IPS DF 6.9 (cell line): ENCODE measurements around the gene MVB12B.

Experiments
- DNase-seq: peaks from one replicate; pipeline ENCODE4 v3.0.0-alpha.2; 2013; ENCODE audit warnings: low read depth, low spot score
- H3K27ac ChIP-seq: one replicate; pipeline ENCODE4 v1.5.1; 2013; ENCODE audit warnings: low read length, control low read depth
- H3K27me3 ChIP-seq: 2 replicates; pipeline ENCODE4 v1.6.1; 2013; ENCODE audit warnings: mild to moderate bottlenecking, low read length; ENCODE audit not compliant: control insufficient read depth, insufficient read depth
- H3K36me3 ChIP-seq: 2 replicates; pipeline ENCODE4 v1.6.1; 2013; ENCODE audit warnings: low read length; ENCODE audit not compliant: control insufficient read depth, insufficient read depth
- H3K4me1 ChIP-seq: 2 replicates; pipeline ENCODE4 v1.6.1; 2013; ENCODE audit warnings: low read length; ENCODE audit not compliant: control insufficient read depth, insufficient read depth
- H3K4me3 ChIP-seq: 2 replicates; pipeline ENCODE4 v1.5.1; 2013; ENCODE audit warnings: mild to moderate bottlenecking, low read length
- H3K9me3 ChIP-seq: 2 replicates; pipeline ENCODE4 v1.6.1; 2013; ENCODE audit warnings: low read length, inconsistent platforms; ENCODE audit not compliant: control insufficient read depth, insufficient read depth
- WGBS: extraction: QIAGEN DNeasy Blood & Tissue Kit; methylation state at CpG from one replicate; pipeline ENCODE4 v1.1.7; 2013; ENCODE audit warnings: mixed read lengths, missing lambda C conversion rate; ENCODE audit not compliant: insufficient read length, insufficient coverage; 5-methylcytosine and 5-hydroxymethylcytosine counted together

MVB12B gene

DNA sequence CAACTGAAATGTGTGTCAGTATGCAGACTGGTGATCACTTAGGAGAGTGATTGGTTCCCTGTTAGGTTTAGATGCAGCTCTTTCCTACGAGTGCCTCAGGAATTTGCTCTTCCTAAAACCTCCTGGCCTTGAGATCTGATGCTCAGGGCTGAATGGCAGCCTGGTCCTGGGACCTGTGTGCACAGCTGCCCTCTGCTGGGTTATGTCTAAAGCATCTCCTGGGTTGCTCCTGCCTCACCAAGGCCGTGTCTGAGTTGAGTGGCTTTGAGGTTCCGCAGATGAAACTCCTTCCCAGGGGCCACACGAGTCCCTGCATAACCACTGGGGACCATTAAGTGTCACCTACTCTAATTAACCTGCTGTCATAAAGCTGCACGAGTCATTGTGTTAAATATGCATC is 59.5 kb downstream of the MVB12B start:
- H3K4me1 ChIP-seq: no peaks in the 10 kb centered on the region
- no peak for DNase-seq
- WGBS: no CpG with 5 or more reads among the region's 5 CpGs
- H3K9me3 ChIP-seq: no peaks in the 10 kb centered on the region
- no peak overlapping the region for H3K27ac ChIP-seq
- no peaks in the 10 kb centered on the region for H3K27me3 ChIP-seq
- no peak overlapping the region for H3K4me3 ChIP-seq
- no peaks in the 10 kb centered on the region for H3K36me3 ChIP-seq

DNA sequence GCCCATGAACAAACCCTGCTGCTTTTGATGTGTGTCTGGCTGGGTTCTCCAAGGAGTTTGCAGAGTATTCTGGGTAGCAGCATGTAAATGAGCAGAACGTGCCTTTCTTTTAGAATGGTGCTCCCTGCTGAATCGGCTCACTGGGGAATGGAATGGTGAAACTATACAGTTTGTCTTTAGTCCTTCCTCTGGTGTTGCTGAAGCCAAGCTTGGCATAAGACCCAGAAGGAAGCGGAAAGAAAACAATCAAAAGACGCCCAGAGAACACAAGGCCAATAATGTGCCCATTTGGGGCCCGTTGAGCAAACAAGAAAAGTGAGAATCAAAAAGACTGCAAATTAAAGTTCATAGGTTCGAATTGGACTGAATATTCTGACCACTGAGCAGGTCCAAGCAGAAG is 60.1 kb downstream of the MVB12B start:
- no peak overlapping the region for H3K4me3 ChIP-seq
- H3K36me3 ChIP-seq: no peaks in the 10 kb centered on the region
- H3K4me1 ChIP-seq: no peaks in the 10 kb centered on the region
- H3K9me3 ChIP-seq: no peaks in the 10 kb centered on the region
- no peak overlapping the region for H3K27ac ChIP-seq
- WGBS: no CpG with 5 or more reads among the region's 6 CpGs
- DNase-seq: no peak
- no peaks in the 10 kb centered on the region for H3K27me3 ChIP-seq

DNA sequence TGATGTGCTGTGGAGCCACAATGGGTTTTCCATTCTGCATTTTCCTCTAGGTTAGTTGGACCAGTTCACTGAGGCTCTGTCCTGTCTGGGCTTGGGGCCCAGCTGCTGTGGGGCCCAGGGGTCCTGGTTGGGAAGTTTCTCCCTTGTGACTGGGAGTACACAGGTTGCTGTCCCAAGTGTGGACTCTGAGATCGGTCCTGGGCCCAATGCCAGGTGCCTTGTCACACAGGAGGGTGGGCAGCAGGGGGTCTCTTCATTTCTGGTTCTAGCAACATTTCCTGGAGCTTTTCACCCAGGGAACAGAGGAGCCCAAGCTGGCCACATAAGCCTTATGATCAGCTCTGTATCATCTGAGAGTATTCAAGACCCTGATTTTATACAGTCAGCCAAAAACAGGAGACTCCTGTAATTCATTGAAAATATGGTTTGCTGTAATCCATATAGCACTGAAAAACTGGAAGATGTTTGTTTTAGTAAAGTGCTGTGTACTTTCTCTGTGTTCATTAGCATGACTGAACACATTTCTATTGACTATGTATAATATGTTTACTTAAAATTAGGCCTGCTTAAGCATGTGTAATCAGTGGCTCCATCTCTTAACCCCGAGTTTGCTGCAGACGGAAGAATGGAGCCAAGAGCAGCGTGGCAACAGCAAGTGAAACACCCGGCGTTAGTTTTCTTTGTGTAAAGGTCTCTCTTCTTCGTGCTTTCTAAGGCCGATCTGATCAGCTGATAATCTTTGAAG is 62.5 kb downstream of the MVB12B start:
- no peaks in the 10 kb centered on the region; the same call in 1 of the 2 replicates for H3K4me1 ChIP-seq
- H3K9me3 ChIP-seq: no peaks in the 10 kb centered on the region
- DNase-seq: no peak
- no CpG with 5 or more reads among the region's 8 CpGs for WGBS
- H3K27ac ChIP-seq: no peak overlapping the region
- no peaks in the 10 kb centered on the region for H3K36me3 ChIP-seq
- H3K4me3 ChIP-seq: no peak overlapping the region
- no peaks in the 10 kb centered on the region for H3K27me3 ChIP-seq

DNA sequence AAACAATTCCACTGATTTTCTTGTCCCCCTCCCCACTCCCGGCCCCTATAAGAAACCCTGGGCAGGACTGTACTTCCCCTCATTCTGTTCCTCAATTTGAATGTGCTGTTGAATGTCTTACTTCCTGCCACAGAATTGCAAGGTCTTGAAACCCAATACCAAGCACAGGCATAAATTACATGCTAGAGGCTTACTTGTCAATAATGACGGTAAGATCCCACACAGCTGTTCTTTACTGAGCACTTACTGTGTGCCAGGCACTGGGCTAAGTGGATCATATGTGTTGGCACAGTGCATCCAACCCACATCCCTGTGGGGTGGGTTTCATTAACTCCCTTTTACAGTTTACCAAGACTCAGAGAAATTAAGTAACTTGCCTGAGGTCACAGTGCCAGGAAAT is 63.4 kb downstream of the MVB12B start:
- Histone ChIP-seq H3K27ac (no peak overlapping the region), H3K27me3 (no peaks in the 10 kb centered on the region), H3K36me3 (no peaks in the 10 kb centered on the region), H3K4me3 (no peak overlapping the region), H3K9me3 (no peaks in the 10 kb centered on the region), H3K4me1 (no peaks in the 10 kb centered on the region; the same call in 1 of the 2 replicates)
- 100% methylated on average over 1 of the region's 2 CpGs for WGBS
- no peak for DNase-seq

DNA sequence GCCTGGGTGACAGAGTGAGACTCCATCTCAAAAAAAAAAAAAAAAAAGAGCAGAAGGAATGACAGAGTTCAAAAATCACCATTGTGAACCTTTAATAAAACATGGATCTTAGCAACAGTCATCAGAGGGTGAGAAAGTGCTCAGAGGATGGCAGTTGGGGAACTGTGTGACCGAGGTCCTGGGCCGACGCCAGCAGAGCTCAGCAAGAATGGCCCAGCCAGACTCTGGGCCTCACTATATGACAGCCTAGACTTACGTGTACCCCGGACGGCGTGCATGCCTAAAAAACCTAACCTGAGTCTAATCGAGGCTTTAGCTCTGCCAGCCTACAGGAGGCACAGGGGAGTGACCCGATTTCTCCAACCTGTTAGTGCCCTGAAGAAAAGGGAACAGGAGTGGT is 64.3 kb downstream of the MVB12B start:
- Histone ChIP-seq H3K27ac (no peak overlapping the region), H3K4me3 (no peak overlapping the region), H3K36me3 (no peaks in the 10 kb centered on the region), H3K9me3 (no peaks in the 10 kb centered on the region), H3K27me3 (no peaks in the 10 kb centered on the region), H3K4me1 (no peaks in the 10 kb centered on the region; the same call in 1 of the 2 replicates)
- DNase-seq: no peak
- WGBS: no CpG with 5 or more reads among the region's 9 CpGs

DNA sequence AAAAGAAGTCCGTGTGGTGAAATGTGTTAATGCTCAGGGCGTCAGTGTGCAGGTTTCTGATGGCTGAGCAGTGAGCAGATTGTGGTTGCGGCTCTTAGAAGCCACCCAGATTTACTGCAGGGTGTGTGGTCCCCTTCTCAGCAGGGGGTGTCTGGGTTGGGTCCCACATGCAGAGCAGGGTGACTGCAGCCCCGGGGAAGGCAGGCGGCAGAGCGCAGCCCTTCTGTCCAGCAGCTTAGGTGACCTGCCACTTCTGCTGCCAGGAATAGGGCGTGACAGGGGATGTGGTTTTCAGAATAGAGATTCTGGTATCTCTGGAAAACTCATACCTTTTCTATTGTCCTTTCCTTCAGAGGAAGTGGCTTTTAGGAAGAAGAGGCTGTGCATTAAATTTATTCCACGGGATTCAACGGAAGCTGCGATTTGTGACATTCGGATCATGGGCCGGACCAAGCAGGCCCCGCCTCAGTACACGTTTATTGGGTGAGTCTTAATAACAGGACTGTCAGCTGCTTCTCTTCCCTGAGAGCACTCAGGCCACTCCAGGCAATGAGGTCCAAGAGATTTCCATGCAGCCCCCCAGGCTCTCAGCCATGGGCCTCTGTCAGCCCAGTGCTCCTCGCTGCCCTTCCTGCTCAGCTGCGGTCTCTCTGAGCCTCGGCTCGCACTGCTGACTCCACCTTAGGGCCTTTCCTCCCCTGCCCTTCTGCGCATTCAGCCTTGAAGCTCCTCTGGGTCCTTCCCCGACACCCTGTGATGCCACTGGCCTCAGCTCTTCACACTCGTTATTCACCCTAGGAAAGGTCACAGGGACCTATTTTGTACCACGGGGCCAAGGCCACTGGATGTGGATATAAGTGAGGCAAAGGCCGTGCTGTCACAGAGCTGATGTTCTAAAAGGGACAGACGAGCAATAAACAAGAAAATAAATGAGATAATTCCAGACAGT is 65.4 kb downstream of the MVB12B start:
- H3K27ac ChIP-seq: no peak overlapping the region
- DNase-seq: no peak
- no peaks in the 10 kb centered on the region for H3K27me3 ChIP-seq
- no peaks in the 10 kb centered on the region for H3K9me3 ChIP-seq
- WGBS: no CpG with 5 or more reads among the region's 24 CpGs
- H3K4me3 ChIP-seq: no peak overlapping the region
- no peaks in the 10 kb centered on the region; the same call in 1 of the 2 replicates for H3K4me1 ChIP-seq
- no peaks in the 10 kb centered on the region for H3K36me3 ChIP-seq

DNA sequence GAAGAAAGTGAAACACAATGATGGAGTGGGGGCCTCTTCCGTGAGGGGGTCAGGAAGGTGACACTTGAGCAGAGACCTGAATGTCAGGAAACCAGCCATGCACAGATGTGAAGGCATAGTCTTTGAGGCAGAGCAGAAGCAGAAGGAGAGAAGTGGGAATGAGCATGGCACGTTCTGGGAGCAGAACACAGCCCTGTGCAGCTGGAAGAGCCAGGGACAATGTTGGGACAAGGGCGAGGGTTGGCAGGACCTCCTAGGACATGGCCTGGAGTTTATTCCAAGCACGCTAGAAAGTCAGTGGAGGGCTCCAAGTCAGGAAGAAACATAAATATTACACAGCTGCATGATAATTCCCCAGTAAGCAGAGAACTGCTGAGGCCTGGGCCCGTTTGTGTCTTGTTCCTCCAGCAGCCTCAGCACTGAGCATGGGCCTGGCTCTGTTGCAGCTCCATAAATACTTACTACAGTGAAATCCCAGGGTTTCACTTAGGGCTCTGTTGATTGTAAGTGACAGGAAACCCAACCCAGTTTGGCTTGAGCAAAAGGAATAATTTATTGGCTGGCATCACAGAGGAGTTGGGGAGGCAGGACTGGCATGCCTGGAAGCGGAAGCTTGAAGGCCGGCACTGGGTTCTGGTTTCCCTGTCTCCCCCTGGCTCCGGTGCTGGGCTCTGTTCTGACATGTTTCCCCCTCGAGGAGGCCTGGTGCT is 66.2 kb downstream of the MVB12B start:
- Histone ChIP-seq H3K4me1 (no peaks in the 10 kb centered on the region; the same call in 1 of the 2 replicates), H3K4me3 (no peak overlapping the region), H3K27ac (no peak overlapping the region), H3K9me3 (no peaks in the 10 kb centered on the region), H3K36me3 (no peaks in the 10 kb centered on the region), H3K27me3 (no peaks in the 10 kb centered on the region)
- WGBS: no CpG with 5 or more reads among the region's 9 CpGs
- no peak for DNase-seq

DNA sequence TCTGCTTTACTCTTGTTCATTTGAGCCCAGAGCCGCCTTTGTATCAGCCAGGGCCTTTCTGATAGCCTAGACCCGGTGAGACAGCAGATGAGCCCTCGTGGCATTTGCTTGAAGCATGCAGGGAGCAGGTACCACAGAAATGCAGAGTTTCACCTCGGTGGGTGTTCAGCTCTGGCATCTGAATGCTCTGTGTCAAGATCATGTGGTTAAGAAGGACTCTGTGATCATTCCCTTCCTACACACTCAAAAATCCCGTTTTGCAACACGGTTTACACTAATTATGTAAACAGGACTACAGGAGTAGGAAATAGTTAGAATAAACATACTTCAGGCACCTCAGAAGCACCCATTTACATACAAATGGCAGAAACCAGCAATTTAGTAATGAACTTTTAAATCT is 67.2 kb downstream of the MVB12B start:
- Histone ChIP-seq H3K9me3 (no peaks in the 10 kb centered on the region), H3K27ac (no peak overlapping the region), H3K4me3 (no peak overlapping the region), H3K27me3 (no peaks in the 10 kb centered on the region), H3K36me3 (no peaks in the 10 kb centered on the region), H3K4me1 (no peaks in the 10 kb centered on the region; the same call in 1 of the 2 replicates)
- DNase-seq: no peak
- WGBS: no CpG with 5 or more reads among the region's 6 CpGs

DNA sequence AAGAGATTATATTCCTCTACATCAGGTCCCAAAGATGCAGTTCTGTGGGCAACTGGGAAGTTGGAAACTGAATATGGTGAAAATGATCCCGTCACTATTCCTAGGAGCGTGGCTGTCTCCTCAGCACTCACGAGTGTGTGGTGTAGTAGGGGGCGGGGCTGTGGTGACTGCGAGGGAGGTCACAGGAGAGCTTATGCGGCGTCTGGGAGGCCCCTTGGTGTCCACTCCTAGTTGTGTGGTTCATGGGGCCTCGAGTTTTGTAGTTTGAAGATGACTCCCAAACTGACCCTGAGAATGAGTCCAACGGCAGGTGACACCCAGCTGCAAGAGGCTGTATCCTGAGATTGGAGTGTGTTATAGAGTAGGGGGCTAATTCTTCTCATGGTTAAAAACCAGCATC is 68.2 kb downstream of the MVB12B start:
- no peak overlapping the region for H3K4me3 ChIP-seq
- no peaks in the 10 kb centered on the region; the same call in 1 of the 2 replicates for H3K4me1 ChIP-seq
- no peaks in the 10 kb centered on the region for H3K36me3 ChIP-seq
- no peaks in the 10 kb centered on the region for H3K9me3 ChIP-seq
- DNase-seq: no peak
- no peak overlapping the region for H3K27ac ChIP-seq
- H3K27me3 ChIP-seq: no peaks in the 10 kb centered on the region
- WGBS: no CpG with 5 or more reads among the region's 9 CpGs
